NCI-H226 (cell line): ENCODE results near the gene IGSF10.

ENCODE experiments used
- DNase-seq: peaks from one replicate; pipeline ENCODE4 v3.0.0-alpha.2; 2015

IGSF10 gene

DNA sequence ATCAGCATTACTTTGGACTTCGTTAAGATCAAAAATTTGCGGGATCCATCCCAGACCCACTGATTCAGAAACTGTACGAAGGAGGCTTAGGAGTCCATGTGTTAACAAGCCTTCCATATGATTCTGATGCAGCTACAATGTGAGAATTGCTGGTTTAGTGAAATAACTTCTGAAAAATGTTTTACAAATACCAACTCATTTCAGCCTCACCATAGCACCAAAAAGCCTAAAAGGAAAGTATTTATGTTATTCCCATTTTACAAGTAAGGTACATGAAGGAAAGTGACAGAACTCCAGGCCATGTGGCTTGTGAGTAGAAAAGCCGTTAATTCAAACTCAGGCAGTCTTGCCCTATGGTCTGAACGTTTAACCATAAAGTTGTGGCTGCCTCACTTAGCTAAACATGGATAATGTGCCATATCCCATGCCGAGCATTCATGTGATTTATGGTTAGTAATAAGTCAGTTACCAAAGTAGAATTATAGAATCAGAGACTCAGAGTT is 1.5 kb upstream of the IGSF10 start:
- DNase-seq: no peak

DNA sequence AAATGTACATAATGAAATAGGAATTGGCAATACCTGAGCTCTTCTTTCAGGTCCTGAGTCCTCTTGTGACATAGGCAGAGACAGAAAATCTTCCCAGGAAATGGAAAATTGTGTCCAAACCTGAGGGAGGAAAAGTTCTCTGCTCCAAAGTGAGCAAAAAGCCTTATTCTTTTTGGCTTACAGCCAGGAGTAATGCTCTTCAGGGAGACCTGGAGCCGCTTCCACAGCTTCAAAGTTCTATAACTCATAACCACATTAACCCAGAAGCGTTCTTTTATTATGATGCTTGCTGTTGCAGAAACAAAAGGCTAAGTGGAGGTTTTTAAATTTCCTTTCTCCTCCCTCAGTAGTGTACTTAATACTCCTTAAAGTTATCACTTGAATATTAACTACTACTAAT is 633 bp downstream of the IGSF10 start:
- no peak for DNase-seq

DNA sequence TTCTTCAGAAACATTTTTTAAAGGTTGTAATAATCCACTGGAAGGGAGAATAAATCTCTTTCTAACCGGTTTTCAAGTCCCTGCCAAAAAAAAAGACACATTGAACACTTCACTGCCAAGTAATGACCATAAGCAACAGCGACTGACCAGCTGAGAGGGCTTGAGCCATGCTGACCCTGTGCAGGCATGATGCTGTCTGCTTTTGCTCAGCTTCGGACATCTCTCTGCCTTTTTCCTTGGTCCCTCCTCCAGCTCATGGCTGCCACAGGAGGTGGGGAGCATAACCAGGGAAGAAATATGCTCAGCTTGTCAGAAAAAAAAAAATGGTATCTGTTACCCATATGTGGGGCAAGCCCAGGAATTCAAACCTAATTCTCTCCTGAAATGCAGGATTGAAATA is 1.5 kb downstream of the IGSF10 start:
- no peak for DNase-seq

DNA sequence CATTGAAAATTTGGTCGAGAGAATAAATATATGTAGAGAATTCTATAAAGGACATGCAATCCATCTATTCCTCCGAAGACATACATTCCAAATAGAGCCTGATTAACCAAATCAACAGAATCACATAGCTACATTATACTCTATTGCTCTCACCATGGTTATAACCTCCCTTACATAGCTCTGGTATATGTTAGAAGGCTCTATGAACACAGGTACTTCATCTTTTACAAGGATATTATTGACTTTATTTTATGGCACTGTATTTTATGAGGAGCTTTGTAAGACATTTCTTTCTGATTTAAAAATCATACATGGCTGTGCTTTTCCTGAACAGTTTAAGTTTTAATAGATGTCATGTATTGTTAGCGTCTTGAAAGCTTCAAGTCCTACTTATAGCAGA is 4.8 kb downstream of the IGSF10 start:
- DNase-seq: no peak

DNA sequence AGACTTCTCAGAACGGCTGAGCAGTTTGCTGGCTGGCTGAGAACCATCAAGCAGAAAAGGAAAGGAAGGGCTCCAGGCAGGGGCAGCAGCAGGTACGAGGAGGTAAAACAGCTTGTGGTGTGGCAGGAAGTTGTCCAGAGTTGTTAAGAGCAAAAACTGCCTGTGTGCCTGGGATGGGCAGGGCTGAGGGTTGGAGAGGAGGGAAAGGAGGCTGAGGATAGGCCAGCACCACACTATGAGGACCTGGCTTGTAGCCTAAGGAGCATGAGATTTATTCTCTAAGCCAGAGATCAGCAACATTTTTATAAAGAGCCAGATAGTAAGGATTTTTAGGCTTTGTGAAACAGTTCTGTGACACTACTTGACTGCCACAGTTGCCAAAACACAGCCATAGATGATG is 8.0 kb downstream of the IGSF10 start:
- DNase-seq: no peak

DNA sequence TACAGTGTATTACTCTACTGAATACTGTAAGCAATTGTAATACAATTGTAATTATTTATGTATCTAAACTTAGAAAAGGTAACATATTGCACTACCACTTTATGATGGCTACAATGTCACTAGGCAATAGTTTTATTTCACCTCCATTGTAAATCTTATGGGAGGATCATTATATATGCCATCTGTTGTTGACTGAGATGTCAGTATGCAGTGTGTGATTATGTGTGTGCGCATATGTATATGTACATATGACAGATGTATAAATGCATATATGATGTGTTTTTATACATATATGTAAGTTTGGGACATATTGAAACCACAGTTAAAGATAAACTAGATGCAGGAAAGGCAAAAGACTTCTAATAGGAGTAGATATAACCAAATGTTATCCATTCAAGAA is 8.5 kb downstream of the IGSF10 start:
- DNase-seq: no peak

DNA sequence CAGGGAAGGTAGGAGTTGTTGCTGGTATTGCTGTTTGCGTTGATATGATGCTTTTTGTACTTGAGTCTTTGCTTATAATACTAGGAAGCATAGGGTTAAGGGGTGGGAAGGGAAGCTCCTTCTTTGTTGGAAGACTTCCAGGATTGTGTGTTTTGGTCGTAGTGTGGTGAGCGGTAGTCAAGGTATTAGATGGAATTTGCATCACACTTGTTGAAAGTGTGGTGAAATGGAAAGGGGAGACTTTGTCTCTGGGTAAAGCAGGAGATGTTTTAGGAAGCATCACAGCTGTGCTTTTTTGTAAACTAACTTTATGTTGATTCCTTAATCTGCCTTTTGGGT is 14.9 kb downstream of the IGSF10 start:
- DNase-seq: no peak

DNA sequence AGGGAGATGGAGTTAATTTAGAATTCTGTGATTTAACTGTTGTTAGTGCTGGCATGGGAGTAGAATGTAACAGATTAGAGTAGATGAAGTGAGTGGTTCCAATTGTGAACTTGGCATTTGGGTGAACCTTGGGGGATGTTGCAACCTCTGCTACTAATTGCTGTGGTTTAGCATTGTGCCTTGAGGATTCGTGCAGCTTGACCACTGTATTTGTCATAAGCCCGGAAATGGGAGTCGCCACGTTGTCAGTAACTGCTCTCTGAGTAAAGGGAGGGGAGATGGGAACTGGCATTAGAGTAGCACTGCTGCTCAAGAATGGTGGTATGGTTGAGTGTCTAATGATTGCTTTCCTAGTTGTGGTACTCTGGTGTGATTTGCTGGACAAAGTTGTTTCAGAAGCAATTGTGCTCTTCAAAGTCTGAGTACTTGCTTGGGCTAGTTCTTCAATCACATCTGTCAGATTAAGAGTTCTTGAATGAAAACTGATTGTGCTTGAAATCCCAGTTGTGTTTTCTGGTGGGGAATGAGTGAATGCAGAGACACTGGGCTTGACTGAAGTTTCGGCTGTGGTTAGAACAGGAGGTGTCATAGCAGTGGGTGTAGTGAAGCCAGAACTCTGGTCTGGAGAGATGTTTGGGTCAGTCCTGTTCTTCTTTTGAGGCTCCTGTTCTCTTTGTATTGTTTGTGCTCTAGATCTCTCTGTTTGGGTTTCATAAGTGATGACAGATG is 15.4 kb downstream of the IGSF10 start:
- DNase-seq: peak; percentile 77

DNA sequence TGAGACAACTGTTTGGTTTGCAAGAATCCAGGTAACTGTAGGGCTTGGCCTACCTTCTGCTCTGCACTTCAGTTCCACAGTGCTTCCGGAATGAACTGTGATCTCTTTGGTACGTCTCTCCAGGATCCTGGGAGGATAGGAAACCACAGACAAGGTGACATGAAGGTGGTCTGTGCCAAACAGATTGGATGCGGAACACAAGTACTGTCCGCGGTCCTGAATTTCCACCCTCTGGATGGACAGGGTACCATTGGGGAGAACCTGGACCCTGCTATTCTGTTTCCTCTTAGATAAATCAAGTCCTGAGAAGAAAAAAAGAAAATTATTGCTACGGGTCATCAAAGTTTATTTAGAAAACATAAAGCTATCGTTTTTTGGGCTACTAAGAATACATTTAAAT is 17.3 kb downstream of the IGSF10 start:
- no peak for DNase-seq

DNA sequence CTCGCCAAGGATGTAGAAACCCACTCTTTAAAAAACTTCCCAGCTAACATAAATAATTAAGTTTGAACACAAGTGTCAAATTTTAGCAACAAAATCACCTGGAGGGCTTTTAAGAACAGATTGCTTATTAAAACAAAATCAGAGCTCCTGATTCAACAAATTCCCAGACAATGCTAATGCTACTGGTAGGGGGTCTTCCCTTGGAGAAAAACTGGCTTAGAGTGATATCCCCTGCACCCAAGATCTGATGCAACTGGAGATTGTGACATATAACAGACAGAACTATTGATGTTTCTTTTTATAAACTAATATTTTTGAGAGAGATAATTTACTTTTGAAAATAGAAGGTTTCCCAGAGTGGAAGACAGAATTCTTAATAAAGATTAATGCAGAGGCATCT is 19.9 kb downstream of the IGSF10 start:
- no peak for DNase-seq

DNA sequence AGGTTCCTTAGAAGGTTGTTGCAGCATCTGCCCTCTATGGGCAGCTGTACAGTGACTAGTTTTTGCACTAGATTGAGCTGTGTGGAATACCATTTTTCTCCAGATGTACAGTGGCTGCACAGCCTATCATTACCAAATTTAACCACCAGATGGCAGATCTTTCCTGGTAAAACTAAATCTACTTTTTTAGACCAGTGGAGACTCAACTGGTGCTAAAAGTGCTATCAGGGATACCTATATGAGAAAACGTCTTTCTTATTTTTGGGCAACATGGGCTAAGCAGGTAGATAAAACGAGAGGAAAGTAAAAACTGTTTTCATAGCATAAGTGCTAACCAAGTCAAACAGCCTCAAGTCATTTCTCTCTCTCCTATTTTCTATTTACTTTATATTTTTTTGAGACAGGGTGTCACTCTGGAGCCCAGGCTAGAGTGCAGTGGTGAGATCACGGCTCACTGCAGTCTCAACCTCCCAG is 21.2 kb downstream of the IGSF10 start:
- peak; percentile 44 for DNase-seq

DNA sequence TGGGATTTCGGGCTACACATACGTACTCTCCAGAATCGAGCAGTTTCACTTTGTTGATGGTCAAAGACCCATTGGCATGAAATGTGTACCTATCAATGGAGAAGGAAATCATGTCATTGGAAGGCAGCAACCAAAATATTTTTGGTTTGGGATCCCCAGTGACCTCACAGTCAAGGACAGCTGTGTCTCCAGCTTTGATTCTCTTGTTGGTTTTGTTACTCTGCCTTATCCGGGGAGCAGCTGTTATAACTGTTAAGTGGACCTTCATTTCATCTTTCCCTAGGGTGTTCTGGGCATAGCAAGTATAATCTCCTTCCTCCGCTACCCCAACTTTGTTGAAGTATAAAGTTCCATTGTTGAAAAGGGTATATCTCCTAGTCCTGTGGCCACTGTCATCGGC is 23.0 kb downstream of the IGSF10 start:
- DNase-seq: no peak

DNA sequence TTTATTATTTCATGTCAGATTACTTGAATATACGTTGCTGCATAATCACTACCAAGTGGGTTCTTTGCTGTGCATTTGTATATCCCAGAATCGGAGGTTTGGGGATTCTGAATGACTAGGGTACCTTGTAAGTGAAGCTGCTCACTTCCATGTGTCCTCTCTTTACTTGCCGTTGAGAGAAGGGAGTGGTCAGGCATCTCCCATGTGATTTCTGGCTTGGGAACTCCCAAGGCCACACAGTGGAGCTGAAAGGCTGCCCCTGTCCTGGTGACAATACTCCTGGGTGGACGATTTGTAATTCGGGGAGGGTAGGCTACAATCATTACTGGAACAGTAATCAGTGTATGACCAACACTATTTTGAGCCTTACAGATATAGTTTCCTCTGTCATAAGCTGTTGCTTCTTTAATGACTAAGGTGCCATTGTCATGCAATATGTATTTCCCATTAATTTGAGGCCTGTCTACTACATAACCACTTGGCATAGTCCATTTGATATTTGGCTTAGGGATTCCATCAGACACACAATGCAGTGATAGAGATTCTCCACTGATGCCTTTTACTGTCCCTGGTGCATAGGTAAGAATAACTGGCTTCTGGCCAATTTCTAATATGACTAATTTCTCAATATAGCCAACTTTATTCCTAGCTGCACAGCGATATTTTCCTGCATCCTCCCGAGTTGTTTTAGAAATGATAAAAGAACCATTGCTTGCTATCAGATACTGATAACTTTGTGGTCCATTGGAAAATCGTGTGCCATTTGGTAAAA is 24.0 kb downstream of the IGSF10 start:
- no peak for DNase-seq

DNA sequence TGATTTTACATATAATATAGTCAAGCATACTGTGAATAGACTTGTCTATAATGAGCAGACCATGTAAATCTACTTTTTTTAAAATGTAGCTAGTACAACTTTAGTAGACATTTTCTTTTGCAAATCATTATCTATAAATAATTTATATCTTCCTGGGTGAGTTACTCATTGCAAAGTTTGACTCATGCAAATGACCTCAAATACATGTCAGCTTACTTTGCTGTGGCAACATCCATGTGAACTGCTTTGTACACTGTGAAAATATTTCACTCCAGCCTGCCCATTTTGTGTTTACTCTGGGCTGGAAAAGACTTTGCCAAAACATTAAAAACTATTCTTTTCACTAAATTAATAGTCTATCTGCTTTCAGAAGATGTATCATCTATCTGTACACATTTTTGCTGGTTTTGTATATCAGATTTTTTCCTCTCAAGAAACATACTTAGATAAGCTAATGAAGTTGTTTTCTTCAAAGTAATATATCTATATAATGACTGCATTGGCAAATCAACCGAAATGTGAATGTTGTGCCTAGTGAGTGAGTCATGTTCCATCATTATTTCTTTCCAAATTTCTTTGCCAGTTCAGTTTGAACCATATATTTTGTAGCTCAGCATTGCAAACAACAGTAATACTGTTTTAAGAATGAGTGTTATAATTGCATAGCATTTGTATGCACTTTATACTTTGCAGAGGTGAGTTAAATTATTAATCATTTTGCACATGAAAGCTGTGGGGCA is 26.5 kb downstream of the IGSF10 start:
- DNase-seq: peak; percentile 81

DNA sequence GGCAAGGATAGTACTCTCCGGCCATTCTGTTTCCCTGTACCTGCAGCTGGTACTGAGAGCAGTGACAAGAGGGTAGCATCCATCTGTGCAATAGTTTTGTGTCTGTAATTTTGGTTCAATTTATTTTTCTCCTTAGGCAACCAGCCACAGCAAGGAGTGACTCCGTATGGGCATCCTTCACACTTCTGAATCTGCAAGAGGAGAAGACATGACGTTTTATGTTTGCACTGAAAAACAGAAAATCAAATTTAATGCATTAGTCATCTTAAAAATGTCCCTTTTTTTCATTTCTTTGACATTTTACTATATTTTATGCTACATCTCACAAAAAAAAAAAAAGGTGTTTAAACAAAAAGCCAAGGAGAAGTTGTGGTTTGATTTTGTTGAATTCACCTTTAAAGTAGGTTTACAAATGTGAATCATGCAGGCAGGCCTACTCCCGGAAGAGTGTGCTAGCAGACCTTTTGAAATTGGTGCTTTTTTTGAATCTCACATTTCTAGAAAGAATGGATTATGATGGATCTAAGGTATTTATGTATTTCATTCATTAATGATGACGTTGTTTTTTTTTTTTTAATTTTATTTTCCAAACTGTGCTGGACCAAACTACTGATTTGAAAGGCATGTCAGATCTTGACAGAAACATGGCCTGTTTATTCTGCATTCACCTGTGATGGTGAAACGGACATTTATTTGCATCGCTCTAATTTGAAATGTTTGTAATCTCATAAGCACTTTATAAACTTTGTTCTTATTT is 28.1 kb downstream of the IGSF10 start:
- no peak for DNase-seq

DNA sequence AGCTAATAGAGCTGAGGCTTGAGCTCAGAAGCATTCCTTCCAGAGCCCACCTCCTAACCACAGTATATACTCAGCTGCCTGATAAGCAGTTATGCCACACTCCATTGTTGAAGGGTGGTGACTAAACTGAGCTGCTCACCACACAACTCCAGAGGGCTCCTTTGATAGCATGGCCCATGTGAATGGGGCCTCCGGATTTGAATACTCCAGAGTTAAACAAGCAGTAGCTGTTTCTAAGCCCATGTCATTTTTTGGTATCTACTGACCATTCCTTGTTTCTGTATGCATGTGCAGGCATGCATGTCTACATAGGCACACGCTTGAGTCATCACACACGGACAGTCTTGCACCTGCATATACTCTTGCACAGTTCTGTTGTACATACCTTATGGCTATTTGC is 28.9 kb downstream of the IGSF10 start:
- peak; percentile 88 for DNase-seq

DNA sequence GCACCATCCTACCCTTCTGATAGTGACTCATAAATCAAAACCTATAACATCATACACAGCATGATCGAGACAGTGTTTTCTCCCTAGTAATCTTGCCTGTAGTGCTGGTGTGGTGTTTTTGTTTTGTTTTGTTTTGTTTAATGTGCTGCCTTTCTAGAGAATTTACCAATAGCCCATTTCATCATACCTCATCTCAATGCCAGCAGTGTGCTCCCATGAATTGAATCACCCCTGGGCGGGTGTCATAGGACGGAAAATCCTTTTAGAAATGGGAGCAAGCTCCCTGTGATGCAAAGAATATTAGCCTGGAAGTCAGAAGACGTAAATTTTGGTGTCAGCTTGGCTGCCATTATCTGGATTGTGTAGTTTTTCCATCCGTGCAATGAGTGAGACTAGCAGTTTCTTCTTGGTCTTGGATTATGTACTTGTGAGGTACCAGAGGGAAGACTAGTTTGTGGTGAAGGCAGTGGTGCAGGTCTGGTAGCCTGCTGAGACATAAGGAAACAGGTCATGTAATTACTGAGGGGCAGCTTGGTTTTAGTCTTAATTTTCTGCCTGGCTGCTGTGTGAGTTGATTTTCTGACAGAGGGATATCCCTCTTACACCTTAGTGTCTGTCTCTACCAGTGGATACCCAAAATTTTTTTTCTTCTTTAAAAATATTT is 29.9 kb downstream of the IGSF10 start:
- no peak for DNase-seq

DNA sequence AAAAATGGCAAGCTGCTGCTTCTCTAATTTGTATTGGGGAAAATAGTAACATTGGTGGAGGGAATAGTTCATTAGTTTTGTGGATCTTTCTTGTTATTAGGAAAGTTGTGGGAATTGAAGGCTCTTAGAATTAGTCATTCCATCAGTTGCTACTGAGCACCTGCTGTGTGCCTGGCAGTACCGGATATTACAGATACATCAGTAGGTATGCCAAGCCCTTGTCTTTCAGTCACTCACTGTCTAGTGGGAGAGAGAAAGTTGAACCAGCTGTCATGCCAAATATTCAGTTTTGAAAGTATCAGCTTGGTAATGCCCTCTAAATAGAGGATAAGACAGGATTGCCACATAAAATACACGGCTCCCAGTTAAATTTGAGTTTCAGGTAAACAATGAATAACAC is 32.5 kb downstream of the IGSF10 start:
- no peak for DNase-seq

DNA sequence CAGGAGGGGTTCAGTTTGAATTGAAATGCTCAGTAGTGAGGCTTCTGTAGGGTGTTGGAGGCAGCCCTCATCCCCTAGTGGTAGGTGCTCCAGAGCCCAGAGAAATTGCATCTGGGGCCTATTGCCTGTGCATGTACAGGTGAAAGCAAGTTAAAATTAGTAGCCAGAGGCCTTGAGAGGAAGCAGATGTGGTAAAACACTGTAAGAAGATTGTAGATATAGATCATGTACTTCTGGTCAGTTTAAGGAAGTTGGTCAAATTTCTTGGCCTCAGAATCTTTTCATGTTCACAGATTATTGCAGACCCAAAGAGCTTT is 34.6 kb downstream of the IGSF10 start:
- DNase-seq: no peak

DNA sequence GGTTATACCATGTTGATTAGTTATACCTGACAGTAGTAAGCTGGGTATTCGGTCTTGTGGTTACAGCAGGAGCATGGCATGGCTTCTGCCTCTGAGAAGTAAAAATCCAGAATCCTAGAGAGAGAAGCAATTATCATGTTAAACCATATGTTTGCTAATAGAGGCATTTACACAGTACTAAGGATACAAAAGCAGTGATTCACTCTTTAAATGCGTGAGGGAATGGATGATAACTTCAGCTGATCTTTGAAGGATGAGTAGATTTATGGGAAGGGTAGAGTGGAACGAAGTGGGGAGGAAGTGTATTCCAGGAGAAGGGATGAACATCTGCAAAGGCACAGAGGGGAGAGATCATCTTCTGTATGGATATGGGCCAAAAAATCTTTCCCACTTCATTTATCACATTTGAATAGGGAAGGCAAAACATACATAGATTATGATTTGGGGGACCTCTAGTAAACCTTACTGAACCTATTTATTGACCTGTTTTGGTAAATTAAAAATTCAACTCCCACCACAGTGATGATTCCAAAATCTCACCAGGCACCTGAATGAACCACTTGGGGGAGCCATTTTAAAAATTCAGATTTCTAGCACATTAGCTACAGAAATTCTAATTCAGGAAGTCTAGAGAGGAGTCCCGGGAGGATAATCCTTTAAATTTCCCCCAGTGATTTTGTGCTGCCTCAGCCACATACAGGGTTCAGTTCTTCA is 35.1 kb downstream of the IGSF10 start:
- no peak for DNase-seq

DNA sequence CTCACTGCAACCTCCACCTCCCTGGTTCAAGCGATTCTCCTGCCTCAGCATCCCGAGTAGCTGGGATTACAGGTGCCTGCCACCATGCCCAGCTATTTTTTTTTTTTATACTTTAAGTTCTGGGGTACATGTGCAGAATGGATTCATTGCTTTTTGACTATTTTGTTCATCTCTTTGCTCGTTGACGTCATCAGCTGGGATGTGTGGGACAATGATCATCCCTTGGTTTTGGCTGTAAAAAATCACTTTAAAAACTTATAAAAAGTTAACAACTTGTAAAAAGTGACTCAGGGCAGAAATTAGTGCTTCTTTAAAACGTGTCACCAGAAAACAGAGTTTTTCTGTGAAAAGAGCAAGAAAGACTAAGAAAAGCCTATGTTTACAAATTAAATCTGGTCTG is 37.8 kb downstream of the IGSF10 start:
- no peak for DNase-seq

DNA sequence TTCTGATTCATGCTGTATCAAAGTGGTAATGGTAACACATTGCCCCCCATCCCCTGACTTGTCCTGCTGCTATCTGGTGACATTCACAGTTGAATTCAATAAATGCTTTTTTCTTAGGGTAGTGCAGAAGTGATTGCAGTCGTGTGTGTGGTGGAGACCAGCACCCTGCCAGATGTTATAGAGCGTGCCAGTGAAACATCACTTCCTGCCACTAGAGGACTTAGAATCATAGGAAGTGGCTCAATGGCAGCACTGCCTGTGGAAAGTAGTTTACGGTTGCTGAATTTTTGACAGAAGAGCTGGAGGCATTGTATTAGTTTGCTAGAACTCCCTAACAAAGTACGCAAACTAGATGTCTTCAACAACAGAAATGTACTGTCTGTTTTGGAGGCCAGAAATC is 38.9 kb downstream of the IGSF10 start:
- DNase-seq: no peak
